HT-29 (cell line): ENCODE measurements around the gene NELFE. TPM values are rescaled to one million over a fixed set of nuclear protein-coding genes. Genes with fewer than 3 reads are reported as not detected.
"Not testable (repeated sequence)": the region's sequence is repeated elsewhere in the genome, so short reads cannot be mapped to it uniquely, and the experiment has no call there.

Experiments
- DNase-seq: peaks from one replicate; pipeline ENCODE4 v3.0.0-alpha.2; 2015; ENCODE audit warnings: low spot score
- total RNA-seq: library from RNA; depleted of rRNA; stranded (reverse); fragments of >200 nt; shearing (Covaris generic); gene quantifications from 2 replicates; pipeline ENCODE4 v1.2.3, GENCODE V29; 2014

Gene NELFE
- total RNA-seq, 1 experiment from 2014 or later: 85.4 TPM

- no peak for DNase-seq
Observed at GRCh38 chr6:31949926-31950548, 8.7 kb downstream of the NELFE start.

GRCh38 chr6:31948753-31949413 lies 9.9 kb downstream of the NELFE start:
- DNase-seq: no peak

- no peak for DNase-seq
Observed at GRCh38 chr6:31948306-31948705, 10.5 kb downstream of the NELFE start.

GRCh38 chr6:31947864-31948263 lies 10.9 kb downstream of the NELFE start:
- DNase-seq: no peak

GRCh38 chr6:31947070-31947675 lies 11.6 kb downstream of the NELFE start:
- DNase-seq: no peak

- DNase-seq: no peak
Observed at GRCh38 chr6:31946370-31946885, 12.3 kb downstream of the NELFE start.

- peak; percentile 67 for DNase-seq
Observed at GRCh38 chr6:31945507-31946369, 13.0 kb downstream of the NELFE start, which contains the start of gene CFB. TSS of gene CFB (plus strand) at chr6:31946095. CDS start at chr6:31946222, 127 bp downstream.

GRCh38 chr6:31945154-31945506 lies 13.6 kb downstream of the NELFE start:
- no peak for DNase-seq

- DNase-seq: no peak
Observed at GRCh38 chr6:31943742-31944141, 15.0 kb downstream of the NELFE start.

- no peak for DNase-seq
Observed at GRCh38 chr6:31940256-31940664, 18.5 kb downstream of the NELFE start.

GRCh38 chr6:31935823-31936222 lies 22.9 kb downstream of the NELFE start:
- no peak for DNase-seq

- no peak for DNase-seq
Observed at GRCh38 chr6:31935021-31935420, 23.8 kb downstream of the NELFE start.

GRCh38 chr6:31933537-31933936 lies 25.2 kb downstream of the NELFE start:
- no peak for DNase-seq

GRCh38 chr6:31932137-31932536 lies 26.6 kb downstream of the NELFE start:
- not testable (repeated sequence) for DNase-seq

GRCh38 chr6:31930962-31931361 lies 27.8 kb downstream of the NELFE start:
- DNase-seq: no peak

- DNase-seq: no peak
Observed at GRCh38 chr6:31928672-31928939, 30.2 kb downstream of the NELFE start.

- DNase-seq: no peak
Observed at GRCh38 chr6:31927863-31928671, 30.7 kb downstream of the NELFE start.

- no peak for DNase-seq
Observed at GRCh38 chr6:31927242-31927862, 31.4 kb downstream of the NELFE start, which contains the start of gene C2. TSS of gene C2 (plus strand) at chr6:31927717. CDS start at chr6:31927753, 36 bp downstream.

GRCh38 chr6:31922942-31923341 lies 35.8 kb downstream of the NELFE start:
- peak; percentile 47 for DNase-seq

- no peak for DNase-seq
Observed at GRCh38 chr6:31920811-31921210, 38.0 kb downstream of the NELFE start.
